Type B pancreatic cell (in vitro differentiated cells): ENCODE results near the gene CRHBP. TPM values are rescaled to one million over a fixed set of nuclear protein-coding genes. Genes with fewer than 3 reads are reported as not detected.

ENCODE experiments used
- DNase-seq: peaks from one replicate; pipeline ENCODE4 v3.0.0; 2021; ENCODE audit warnings: mixed read lengths; ENCODE audit not compliant: unreplicated experiment; ENCODE audit errors: extremely low spot score
- H3K27ac Mint-ChIP-seq: 2 replicates; pipeline ENCODE4 v1.8.0; 2021; ENCODE audit warnings: mild to moderate bottlenecking, mixed read lengths
- H3K27me3 Mint-ChIP-seq: 2 replicates; pipeline ENCODE4 v1.8.0; 2021; ENCODE audit warnings: mixed read lengths
- H3K36me3 Mint-ChIP-seq: 2 replicates; pipeline ENCODE4 v1.8.0; 2021; ENCODE audit warnings: mixed read lengths
- H3K4me1 Mint-ChIP-seq: one replicate; pipeline ENCODE4 v1.8.0; 2021; ENCODE audit warnings: mixed read lengths; ENCODE audit not compliant: unreplicated experiment
- H3K4me3 Mint-ChIP-seq: 2 replicates; pipeline ENCODE4 v1.8.0; 2021; ENCODE audit warnings: mild to moderate bottlenecking, mixed read lengths
- H3K9me3 Mint-ChIP-seq: 2 replicates; pipeline ENCODE4 v1.8.0; 2021; ENCODE audit warnings: mixed read lengths
- total RNA-seq: library from RNA; stranded (reverse); gene quantifications from 2 replicates; pipeline ENCODE4 v1.2.1, GENCODE V29; 2021; ENCODE audit warnings: low replicate concordance
- TF ChIP-seq, protein P1 (sequence below): fragments of 200-600 bp; sonication (generic); conservative IDR thresholded peaks from 2 replicates; pipeline ENCODE4 v1.5.0; 2021; ENCODE audit warnings: antibody characterized with exemption, mild to moderate bottlenecking

CRHBP gene
- total RNA-seq, 1 donor from 2014 or later, result 0.87 TPM

DNA sequence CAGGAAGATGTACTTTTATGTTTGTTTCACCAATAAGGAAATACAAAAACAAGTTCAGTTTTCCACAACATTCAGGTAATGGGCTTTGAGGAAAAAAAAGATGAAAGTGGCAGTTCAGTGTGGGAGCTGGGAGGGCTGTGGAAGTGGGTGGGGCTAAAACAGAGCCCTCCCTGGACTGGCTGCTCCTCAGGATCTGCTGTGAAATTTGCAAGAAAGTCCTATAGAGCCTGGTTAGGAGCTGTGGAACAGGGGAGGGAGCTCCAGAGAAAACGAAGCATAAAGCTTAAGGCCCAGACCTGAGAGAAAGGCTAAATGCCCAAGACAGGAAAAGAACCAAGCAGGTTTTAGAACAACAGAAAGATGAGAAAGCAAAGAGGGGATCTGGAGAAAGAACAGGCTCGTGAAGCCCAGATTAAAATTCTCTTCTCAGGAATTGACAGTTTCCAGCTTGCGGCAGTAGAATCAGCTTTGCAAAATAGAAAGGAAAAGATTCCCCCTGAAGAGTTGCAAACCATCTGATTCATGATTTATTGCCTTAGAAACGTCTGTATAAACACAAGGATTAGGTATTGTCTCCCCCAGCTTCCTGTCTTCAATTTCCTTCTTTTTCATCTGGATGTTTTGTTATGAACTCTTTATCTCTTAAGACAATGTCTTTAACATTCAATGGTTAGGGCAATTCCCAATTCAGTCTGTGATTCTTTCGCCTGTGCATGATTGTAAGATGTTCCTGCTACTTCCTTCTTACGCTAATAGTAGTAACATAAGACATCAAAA is 26.3 kb upstream of the CRHBP start:
- Mint-ChIP-seq H3K36me3 (no peaks in the 10 kb centered on the region), H3K27ac (no peak overlapping the region), H3K9me3 (no peaks in the 10 kb centered on the region), H3K4me3 (no peak overlapping the region), H3K27me3 (peaks cover 15% of the 10 kb centered on the region), H3K4me1 (no peaks in the 10 kb centered on the region)
- TF ChIP-seq, protein P1, sequence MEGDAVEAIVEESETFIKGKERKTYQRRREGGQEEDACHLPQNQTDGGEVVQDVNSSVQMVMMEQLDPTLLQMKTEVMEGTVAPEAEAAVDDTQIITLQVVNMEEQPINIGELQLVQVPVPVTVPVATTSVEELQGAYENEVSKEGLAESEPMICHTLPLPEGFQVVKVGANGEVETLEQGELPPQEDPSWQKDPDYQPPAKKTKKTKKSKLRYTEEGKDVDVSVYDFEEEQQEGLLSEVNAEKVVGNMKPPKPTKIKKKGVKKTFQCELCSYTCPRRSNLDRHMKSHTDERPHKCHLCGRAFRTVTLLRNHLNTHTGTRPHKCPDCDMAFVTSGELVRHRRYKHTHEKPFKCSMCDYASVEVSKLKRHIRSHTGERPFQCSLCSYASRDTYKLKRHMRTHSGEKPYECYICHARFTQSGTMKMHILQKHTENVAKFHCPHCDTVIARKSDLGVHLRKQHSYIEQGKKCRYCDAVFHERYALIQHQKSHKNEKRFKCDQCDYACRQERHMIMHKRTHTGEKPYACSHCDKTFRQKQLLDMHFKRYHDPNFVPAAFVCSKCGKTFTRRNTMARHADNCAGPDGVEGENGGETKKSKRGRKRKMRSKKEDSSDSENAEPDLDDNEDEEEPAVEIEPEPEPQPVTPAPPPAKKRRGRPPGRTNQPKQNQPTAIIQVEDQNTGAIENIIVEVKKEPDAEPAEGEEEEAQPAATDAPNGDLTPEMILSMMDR, result no peak
- no peak for DNase-seq

DNA sequence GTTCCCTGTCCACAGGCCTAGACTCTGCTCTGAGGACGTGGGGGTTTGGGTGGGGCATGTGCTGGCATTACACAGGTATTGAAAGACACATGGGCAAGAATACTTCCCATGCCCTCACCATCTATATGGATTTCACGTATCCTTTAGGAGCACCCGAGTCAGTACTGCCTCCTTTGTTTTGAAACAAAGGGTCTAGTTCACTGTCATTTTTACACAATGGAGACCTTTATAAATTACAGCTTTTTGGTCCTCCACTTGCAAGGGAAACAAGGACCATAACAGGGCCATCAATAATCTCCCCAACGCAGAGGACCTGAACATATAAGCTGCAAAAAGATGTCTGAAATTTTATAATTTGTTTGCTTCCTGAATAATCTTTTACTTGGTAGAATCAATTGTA is 24.9 kb upstream of the CRHBP start:
- H3K27me3 Mint-ChIP-seq, result peaks cover 17% of the 10 kb centered on the region

DNA sequence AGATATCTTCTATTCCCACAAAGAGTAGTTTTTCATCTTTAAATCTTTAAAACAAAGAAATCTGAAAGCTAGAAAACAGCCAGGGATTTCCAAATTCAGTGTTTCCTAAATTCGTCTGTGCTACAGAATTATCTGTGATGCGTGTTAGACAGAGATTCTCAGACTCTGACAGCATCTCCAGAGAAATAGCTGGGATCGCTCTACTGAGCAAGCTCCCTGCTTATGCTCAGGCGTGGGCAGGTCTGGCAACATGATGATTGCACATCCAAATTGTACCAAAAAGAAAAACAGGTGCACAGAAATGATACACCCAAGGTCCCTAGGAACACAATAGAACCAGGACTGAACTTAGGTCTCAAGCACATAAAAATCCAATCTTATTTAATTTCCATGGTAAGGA is 22.8 kb upstream of the CRHBP start:
- DNase-seq, result no peak
- no peaks in the 10 kb centered on the region for H3K36me3 Mint-ChIP-seq
- peaks cover 4% of the 10 kb centered on the region for H3K9me3 Mint-ChIP-seq
- TF ChIP-seq, protein P1, result no peak
- peaks cover 14% of the 10 kb centered on the region for H3K27me3 Mint-ChIP-seq
- no peaks in the 10 kb centered on the region for H3K4me1 Mint-ChIP-seq
- no peak overlapping the region for H3K4me3 Mint-ChIP-seq
- no peak overlapping the region for H3K27ac Mint-ChIP-seq

More for the DNA sequence above, 24.9 kb upstream of the CRHBP start:
- no peaks in the 10 kb centered on the region for H3K9me3 Mint-ChIP-seq
- H3K27ac Mint-ChIP-seq, result no peak overlapping the region
- DNase-seq, result no peak
- TF ChIP-seq, protein P1, result no peak
- H3K4me1 Mint-ChIP-seq, result no peaks in the 10 kb centered on the region
- no peak overlapping the region for H3K4me3 Mint-ChIP-seq
- H3K36me3 Mint-ChIP-seq, result no peaks in the 10 kb centered on the region

DNA sequence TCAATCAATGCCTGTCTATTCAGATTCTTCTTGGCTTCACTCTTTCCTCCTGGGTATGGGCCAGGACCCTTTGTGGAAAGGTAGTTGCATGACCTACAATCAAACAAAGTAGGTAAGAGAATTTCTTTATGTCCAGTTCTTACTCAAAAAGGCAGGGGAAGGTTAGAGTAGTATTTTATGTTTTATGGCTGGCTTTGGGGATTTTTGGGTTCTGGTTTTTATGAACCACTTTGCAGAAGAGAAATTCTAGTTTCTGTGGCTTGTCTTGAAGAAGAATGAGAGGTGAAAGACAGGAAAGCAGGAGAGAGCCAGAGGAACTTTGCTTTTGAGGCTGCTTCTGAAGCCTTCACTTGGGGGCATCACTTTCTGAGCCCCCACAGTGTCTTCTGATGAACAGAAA is 14.7 kb upstream of the CRHBP start:
- no peak overlapping the region for H3K27ac Mint-ChIP-seq
- H3K27me3 Mint-ChIP-seq, result peaks cover 3% of the 10 kb centered on the region
- no peaks in the 10 kb centered on the region for H3K36me3 Mint-ChIP-seq
- H3K4me1 Mint-ChIP-seq, result peaks cover 2% of the 10 kb centered on the region
- H3K4me3 Mint-ChIP-seq, result no peak overlapping the region
- peaks cover 4% of the 10 kb centered on the region for H3K9me3 Mint-ChIP-seq
- no peak for DNase-seq
- TF ChIP-seq, protein P1, result no peak

DNA sequence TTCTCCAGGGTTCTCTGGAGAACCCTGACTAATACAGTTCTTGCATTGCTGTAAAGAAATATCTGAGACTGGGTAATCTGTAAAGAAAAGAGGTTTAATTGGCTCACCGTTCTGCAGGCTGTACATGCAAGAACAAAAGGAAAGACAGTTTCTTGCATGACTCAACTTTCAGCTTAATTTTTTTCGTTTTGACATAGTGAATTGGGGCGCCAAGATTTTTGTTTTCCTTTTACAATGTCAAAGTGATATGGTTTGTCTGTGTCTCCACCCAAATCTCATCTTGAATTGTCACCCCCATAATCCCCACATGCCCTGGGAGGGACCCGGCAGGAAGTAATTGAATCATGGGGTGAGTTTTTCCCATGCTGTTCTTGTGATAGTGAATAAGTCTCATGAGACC is 11.8 kb upstream of the CRHBP start:
- no peaks in the 10 kb centered on the region for H3K36me3 Mint-ChIP-seq
- peaks cover 6% of the 10 kb centered on the region for H3K4me1 Mint-ChIP-seq
- H3K27ac Mint-ChIP-seq, result no peak overlapping the region
- TF ChIP-seq, protein P1, result no peak
- no peaks in the 10 kb centered on the region for H3K9me3 Mint-ChIP-seq
- no peak for DNase-seq
- H3K27me3 Mint-ChIP-seq, result peaks cover 5% of the 10 kb centered on the region
- H3K4me3 Mint-ChIP-seq, result no peak overlapping the region
